T-helper 1 cell treated with Interleukin-12 subunit alpha and Interleukin-12 subunit beta and Interleukin-4 antibody, amounts not matched to agents 30 μg/mL and 1 μg/mL, for 36 hours (primary cell): ENCODE measurements around the gene MAGOH.

Source experiments
- H3K27ac Mint-ChIP-seq: one replicate; pipeline ENCODE4 v1.8.0; 2021; ENCODE audit warnings: mild to moderate bottlenecking, mixed read lengths
- H3K27me3 Mint-ChIP-seq: one replicate; pipeline ENCODE4 v1.8.0; 2021; ENCODE audit warnings: low read depth, mixed read lengths
- H3K36me3 Mint-ChIP-seq: one replicate; pipeline ENCODE4 v1.8.0; 2021; ENCODE audit warnings: low read depth, mixed read lengths
- H3K4me1 Mint-ChIP-seq: one replicate; pipeline ENCODE4 v1.8.0; 2021; ENCODE audit warnings: low read depth, mixed read lengths
- H3K4me3 Mint-ChIP-seq: one replicate; pipeline ENCODE4 v1.8.0; 2021; ENCODE audit warnings: mild to moderate bottlenecking, moderate library complexity, mixed read lengths
- H3K9me3 Mint-ChIP-seq: one replicate; pipeline ENCODE4 v1.8.0; 2021; ENCODE audit warnings: mixed read lengths

MAGOH gene

DNA sequence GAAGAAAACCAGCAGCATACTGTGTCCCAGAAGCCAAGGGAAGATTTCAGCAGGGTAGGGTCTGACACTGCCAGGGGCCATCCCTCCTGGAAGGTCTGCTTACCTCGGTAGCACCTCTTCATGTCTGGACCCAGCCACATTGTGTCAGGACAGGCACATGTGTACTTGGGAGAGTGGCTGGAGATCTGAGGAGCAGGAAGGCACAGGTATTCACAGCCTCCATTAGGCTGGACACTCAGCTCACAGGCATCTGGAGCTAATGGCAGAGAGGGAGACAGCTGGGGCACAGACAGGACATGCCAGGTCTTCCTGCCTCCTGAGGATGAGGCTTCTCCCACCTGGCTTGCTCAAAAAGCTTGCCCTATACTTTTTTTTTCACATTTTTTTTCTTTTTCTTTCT, 19.9 kb upstream of the MAGOH start:
- no peaks in the 10 kb centered on the region for H3K9me3 Mint-ChIP-seq
- no peak overlapping the region for H3K4me3 Mint-ChIP-seq
- H3K36me3 Mint-ChIP-seq = peaks cover 52% of the 10 kb centered on the region
- H3K27me3 Mint-ChIP-seq = no peaks in the 10 kb centered on the region
- H3K4me1 Mint-ChIP-seq = no peaks in the 10 kb centered on the region
- H3K27ac Mint-ChIP-seq = no peak overlapping the region

DNA sequence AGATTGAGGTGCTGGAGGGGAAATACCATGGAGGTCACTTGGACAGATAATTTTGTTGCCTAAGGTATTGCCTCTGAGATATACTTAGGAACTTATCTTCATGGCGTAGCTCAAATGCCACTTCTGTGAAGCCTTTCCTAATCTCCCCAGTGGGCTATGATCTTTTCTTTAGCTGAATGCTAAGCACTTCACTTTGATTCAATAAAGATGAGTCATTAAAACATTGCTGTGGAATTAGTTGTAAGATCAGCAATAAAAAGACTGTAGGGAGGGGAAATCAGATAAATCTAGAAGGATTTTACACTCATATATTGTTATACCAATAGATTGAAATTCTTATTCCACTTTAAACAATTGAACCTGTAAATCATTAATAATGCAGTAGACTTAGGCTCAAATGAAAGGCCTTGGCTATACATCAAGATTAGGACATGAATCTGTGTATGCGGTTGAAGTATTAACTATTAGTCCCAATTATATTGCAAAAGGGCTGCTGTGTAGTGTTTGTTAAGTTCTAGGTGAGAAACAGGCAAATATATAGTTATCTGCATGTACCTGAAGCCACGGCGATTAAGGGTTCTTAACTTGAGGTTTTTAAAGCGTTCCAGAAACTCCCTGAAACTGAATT, 19.2 kb upstream of the MAGOH start:
- no peaks in the 10 kb centered on the region for H3K4me1 Mint-ChIP-seq
- H3K36me3 Mint-ChIP-seq = peaks cover 52% of the 10 kb centered on the region
- no peaks in the 10 kb centered on the region for H3K9me3 Mint-ChIP-seq
- H3K27me3 Mint-ChIP-seq = no peaks in the 10 kb centered on the region
- no peak overlapping the region for H3K4me3 Mint-ChIP-seq
- H3K27ac Mint-ChIP-seq = no peak overlapping the region

DNA sequence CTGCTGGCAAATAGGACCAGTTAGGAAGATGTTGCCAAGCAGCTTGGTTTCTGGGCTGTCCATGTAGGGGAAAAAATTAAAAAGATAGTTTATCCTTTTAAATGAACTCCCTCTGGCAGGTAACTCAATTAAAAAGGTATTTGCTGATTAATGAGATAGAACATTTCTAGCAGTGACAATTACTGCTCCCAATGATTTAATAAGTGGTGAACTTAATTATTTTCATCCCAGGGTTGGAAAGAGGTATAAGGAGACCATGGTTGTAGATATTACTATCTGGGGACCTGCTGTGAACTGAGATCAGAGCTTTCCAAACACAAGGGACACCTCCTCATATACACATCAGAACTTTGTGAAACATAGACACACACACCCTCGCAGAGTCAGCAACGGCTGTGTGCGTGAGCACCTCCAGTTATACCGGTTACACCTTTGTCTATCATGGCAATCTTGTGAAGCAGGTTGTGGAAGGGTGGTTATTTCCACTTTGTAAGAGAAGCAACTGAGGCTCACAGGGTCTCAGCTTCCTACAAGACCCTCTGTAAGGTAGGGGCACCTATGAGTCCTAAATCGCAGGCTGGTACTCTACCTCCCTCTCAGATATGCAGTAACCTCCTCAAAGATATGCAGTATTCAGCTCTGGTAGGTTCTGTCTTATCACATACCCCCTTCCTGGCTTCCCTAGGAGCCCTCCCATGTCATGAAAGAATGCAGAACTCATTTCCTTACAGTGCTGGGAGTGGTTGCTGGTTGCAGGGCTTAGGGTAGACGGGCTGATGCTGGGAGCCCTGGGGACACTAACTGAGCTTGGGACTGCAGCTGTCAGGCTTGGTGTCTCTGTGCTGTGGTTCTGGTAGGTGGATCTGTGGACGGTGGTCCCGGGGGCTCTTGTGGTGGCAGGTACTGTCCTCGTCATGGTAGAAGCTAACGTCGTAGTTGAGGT, 18.5 kb upstream of the MAGOH start:
- Mint-ChIP-seq H3K4me3 (no peak overlapping the region), H3K9me3 (no peaks in the 10 kb centered on the region), H3K4me1 (no peaks in the 10 kb centered on the region), H3K27ac (no peak overlapping the region), H3K36me3 (peaks cover 52% of the 10 kb centered on the region), H3K27me3 (no peaks in the 10 kb centered on the region)

DNA sequence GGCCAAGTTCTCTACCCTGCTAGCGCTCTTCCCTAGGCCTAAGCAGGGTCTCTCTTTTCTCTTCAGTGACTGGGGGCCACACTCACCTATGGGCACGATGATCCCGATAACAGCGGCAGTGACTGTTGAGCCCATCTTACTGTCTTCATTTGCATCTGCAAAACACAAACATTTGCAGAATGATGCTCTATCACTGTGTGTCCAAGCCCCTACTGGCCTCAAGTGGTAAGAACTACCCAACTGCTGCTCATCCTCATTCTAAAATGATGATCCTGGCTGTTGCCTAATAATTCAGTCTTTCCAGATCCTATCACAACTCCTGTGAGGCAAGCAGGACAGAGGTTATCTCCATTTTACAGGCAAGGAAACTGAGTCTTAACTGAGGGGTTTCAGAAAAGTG, 16.7 kb upstream of the MAGOH start:
- no peaks in the 10 kb centered on the region for H3K27me3 Mint-ChIP-seq
- peaks cover 55% of the 10 kb centered on the region for H3K36me3 Mint-ChIP-seq
- no peaks in the 10 kb centered on the region for H3K4me1 Mint-ChIP-seq
- no peaks in the 10 kb centered on the region for H3K9me3 Mint-ChIP-seq
- no peak overlapping the region for H3K27ac Mint-ChIP-seq
- H3K4me3 Mint-ChIP-seq = no peak overlapping the region

DNA sequence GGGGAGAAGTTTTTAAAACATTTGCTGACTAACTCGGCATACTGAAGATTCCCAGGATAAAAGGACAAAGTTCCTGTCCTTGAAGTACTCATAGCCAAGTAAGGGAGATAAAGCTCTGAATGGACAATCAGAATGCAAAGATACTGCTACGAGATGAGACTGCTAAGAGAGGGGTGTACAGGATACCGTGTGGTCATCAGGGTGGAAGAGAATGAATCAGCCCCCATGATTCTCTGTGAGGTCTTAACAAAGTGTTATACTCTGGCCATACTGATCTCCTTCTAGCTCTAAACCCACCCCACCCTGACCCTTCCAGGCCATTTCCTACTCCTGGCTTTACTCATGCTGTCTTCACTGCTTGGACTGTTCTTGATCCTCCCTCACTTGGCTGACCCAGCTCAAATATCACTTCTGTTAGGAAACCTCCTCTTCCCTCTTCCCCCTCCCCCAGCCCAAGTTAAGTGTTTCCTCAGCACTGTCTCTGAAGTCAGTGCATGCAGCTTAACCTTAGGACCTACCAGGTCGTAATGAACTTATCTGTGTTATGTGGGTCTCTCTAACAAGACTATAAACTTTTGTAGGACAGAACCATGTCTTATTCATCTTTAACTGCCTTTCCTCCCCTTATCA, 15.8 kb upstream of the MAGOH start:
- H3K27ac Mint-ChIP-seq = no peak overlapping the region
- H3K4me3 Mint-ChIP-seq = no peak overlapping the region
- H3K4me1 Mint-ChIP-seq = no peaks in the 10 kb centered on the region
- no peaks in the 10 kb centered on the region for H3K9me3 Mint-ChIP-seq
- H3K36me3 Mint-ChIP-seq = peaks cover 58% of the 10 kb centered on the region
- H3K27me3 Mint-ChIP-seq = no peaks in the 10 kb centered on the region

DNA sequence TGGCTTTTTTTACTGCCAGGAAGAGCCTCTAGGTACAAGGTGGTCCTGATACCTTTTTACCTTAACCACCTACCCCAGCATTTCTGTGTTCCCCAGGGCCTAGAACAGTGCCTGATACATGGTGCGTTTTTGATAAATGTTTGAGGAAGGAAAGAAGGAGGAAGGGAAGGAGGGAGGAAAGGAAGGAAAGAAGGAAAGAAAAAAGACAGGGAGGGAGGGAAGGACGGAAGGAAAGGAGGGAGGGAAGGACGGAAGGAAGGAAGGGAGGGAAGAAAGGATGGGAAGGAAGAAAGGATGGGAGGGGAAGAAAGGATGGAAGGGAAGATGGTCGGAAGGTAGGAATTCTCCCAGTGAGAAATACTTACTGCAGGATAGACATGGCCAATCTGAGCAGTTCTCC, 12.0 kb upstream of the MAGOH start:
- Mint-ChIP-seq H3K4me1 (no peaks in the 10 kb centered on the region), H3K9me3 (no peaks in the 10 kb centered on the region), H3K27ac (no peak overlapping the region), H3K27me3 (no peaks in the 10 kb centered on the region), H3K4me3 (no peak overlapping the region), H3K36me3 (peaks cover 57% of the 10 kb centered on the region)

DNA sequence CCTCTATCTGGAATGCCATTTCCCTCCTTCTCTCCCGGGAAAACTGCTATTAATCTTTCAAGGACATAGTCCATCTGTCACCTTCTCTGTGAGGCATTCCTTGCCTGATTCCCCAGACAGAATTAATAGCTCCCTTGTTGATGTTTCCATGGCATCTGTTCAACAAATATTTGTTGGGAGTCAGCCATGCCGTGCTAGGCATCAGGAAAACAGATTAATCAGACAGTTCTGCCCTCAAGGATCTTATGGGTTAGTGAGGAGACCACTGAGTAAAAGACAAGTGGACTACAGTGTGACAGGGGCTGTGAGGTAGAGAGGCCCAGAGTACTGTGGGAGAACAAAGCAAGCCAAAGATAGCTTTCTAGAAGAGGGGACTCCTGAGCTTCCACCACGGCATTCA, 11.4 kb upstream of the MAGOH start:
- H3K4me3 Mint-ChIP-seq = no peak overlapping the region
- H3K36me3 Mint-ChIP-seq = peaks cover 57% of the 10 kb centered on the region
- H3K27me3 Mint-ChIP-seq = no peaks in the 10 kb centered on the region
- no peaks in the 10 kb centered on the region for H3K4me1 Mint-ChIP-seq
- no peaks in the 10 kb centered on the region for H3K9me3 Mint-ChIP-seq
- no peak overlapping the region for H3K27ac Mint-ChIP-seq

DNA sequence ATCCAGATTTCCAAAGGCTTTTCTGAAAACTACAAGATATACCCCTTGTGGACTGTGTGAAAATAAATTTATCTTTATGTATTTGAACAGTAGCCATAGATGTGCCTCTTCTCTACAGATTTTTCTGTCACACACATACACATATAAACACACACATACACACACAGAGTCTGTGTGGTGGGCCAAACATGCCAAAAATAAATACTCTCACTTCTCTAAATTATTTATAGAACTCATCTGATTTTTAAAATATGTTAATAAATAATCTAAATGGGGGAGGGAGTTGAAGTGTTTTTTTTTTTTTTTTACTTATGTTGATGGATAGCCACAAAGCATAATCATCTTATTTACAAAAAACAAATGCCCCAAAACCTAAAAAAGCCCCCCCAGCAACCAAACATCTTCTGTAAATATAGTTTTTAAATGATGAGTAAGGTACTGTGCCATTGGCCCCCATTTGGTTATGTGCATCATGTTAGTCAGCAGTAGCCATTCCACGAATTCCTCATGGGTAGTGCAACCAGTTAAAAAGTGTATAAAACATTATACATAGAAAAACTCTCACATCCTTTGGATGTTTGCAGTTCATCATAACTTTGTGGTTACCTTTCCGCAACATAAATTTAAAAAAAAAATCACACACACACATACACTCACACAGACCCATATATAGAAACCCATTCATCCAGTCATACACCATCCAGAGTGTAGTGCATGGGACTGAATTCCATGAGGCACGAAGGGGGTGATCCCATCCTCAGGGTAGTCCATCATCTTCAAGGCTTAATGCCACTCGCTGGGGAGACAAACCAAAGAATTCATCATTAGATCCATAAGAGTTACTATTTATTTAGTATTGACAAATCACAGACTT, 8.2 kb upstream of the MAGOH start:
- Mint-ChIP-seq H3K4me3 (no peak overlapping the region), H3K27ac (no peak overlapping the region), H3K4me1 (no peaks in the 10 kb centered on the region), H3K36me3 (peaks cover 56% of the 10 kb centered on the region), H3K9me3 (no peaks in the 10 kb centered on the region), H3K27me3 (no peaks in the 10 kb centered on the region)

DNA sequence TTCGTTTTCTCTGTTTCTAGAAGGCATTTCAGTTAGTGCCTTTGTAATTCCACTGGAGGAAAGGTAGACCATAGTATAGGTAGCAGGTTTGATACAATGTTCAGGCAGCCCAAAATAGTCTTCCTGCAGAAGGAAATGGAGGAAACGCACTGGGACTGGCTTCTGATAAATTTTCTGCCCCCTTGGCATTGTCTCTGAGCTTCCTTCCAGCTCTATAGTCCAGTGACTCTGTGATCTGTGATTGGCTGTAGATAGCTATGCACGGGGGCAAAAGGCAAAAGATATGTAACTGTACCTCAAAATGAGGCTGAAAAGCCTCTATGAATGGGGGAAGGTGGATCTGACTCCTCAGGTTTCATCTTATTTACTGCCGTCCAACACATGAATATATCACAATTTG, 5.8 kb upstream of the MAGOH start:
- Mint-ChIP-seq H3K4me3 (no peak overlapping the region), H3K27me3 (no peaks in the 10 kb centered on the region), H3K4me1 (peaks cover 2% of the 10 kb centered on the region), H3K9me3 (no peaks in the 10 kb centered on the region), H3K36me3 (peaks cover 37% of the 10 kb centered on the region), H3K27ac (no peak overlapping the region)

DNA sequence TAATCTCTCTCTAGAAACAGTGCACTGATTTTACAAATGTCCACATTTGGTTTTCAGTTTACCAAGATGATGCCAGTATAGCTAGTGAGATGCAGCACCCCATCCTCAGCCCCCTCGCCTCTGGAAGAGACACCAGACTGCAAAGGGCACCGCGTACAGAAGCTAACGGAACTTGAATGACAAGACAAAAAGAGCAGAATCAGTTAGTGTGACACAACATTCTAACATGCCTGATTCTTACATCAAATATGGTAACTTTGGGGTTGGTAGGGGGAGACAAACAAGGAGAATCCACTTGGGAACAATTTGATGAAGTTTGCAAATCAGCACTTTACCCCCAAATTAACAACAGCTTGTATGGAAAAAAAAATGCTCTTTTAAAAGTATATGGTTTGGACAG, 4.1 kb upstream of the MAGOH start:
- Mint-ChIP-seq H3K36me3 (peaks cover 32% of the 10 kb centered on the region), H3K4me3 (no peak overlapping the region), H3K27ac (no peak overlapping the region), H3K9me3 (no peaks in the 10 kb centered on the region), H3K4me1 (peaks cover 15% of the 10 kb centered on the region), H3K27me3 (no peaks in the 10 kb centered on the region)

DNA sequence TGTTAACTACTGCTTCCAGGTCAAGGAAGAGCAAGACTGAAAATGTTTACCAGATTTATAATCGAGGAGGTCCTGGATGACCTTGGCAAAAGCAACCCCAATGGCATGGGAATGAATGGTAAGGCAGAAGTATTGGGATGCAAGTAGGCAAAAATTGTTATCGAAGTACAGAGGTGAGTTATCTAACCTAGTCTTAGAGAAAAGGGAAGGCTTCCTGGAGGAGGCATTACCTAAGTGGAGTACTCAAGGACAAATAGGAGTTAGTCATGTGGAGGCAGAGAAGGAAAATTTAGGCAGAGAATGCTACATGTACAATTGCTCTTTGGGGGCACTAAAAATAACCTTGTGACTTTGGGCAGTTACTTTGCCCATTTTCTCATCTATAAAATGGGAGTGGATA, 3.5 kb upstream of the MAGOH start:
- Mint-ChIP-seq H3K36me3 (peaks cover 32% of the 10 kb centered on the region), H3K4me1 (peaks cover 15% of the 10 kb centered on the region), H3K27me3 (no peaks in the 10 kb centered on the region), H3K27ac (no peak overlapping the region), H3K4me3 (no peak overlapping the region), H3K9me3 (no peaks in the 10 kb centered on the region)

DNA sequence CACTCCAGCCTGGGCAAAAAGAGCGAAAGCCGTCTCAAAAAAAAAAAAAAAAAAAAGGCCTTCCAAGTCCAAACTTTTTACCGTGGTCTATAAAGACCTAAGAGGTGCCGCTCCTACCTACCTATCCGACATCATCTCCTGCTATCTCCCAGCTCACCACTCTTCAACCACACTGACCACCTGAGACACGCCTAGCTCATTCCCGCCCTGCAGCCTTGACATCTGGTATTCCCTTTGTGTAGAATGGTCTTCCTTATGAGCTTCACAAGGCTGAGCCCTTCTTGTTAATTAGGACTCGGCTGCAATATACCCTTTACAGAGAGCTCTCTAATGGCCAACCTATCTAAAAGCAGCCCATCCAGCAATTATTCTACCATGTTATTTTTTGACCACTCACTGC, 680 bp downstream of the MAGOH start:
- peaks cover 24% of the 10 kb centered on the region for H3K4me1 Mint-ChIP-seq
- H3K9me3 Mint-ChIP-seq = no peaks in the 10 kb centered on the region
- peak overlapping the region; percentile 94 for H3K27ac Mint-ChIP-seq
- H3K27me3 Mint-ChIP-seq = no peaks in the 10 kb centered on the region
- H3K4me3 Mint-ChIP-seq = peak overlapping the region; percentile 96
- H3K36me3 Mint-ChIP-seq = peaks cover 23% of the 10 kb centered on the region

DNA sequence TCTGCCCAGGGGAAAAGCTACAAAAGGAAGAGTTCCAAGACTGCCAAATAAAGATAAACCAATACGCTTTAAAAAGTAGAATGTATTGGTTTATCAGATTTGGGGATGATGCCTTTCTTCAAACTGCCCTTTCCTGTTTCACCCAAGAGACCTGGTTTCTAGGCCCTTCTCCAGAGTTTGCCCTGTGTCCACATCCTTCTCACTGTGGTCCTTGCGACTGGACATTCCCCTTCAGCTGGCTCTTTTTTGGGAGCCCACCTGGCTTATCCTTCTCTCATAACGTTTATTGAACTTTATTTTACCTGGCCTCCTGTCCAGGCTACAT, 17.4 kb downstream of the MAGOH start:
- Mint-ChIP-seq H3K4me3 (peak overlapping the region; percentile 90), H3K9me3 (no peaks in the 10 kb centered on the region), H3K4me1 (peaks cover 24% of the 10 kb centered on the region), H3K27ac (peak overlapping the region; percentile 96), H3K36me3 (peaks cover 7% of the 10 kb centered on the region), H3K27me3 (no peaks in the 10 kb centered on the region)

DNA sequence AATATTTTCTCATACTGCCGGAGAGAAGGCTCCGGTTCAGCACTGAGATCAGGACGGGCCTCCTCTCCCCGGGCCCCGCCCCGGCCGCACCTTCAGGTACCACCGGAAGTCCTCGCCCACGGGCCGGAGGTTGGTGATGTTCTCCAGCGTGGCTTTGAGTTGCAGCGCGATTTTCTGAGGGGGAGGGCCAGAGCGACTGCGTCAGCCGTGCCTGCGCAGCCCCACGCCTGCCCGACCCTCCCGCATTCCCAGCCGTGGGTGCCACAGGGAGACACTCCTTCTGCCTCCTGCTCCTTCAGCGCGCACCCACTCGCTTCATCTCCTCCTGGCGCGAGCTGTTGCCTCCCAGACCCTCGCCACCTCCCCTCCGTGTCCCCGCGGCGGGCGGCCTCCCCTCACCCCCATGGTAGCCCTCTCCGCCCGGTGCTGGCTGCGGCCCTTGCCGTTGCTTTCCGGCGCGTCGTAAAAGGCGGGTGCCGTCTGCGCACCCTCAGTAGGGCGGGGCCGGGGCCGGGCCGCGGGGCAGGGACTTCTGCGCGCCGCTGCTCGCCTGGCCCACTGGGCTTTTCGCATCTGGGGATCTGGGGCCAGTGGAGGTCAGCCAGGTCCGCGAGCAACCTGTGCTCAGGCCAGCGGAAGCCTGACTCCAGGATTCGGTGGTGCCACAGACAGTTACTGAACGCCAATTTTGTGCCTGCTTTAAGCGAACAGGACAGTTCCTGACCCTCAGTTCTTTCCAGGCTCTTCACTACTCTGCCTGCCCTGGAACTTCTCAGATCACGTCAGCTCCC, 18.0 kb downstream of the MAGOH start, which contains the start of gene CZIB:
Gene CZIB (minus strand): TSS at position 464 of the 791 bp plus-strand sequence. CDS start 59 bp downstream, at position 405.
- Mint-ChIP-seq H3K27ac (peak within 1 kb of the TSS; percentile 96), H3K9me3 (no peaks in the 10 kb centered on the region), H3K4me1 (peaks cover 24% of the 10 kb centered on the region), H3K27me3 (no peaks in the 10 kb centered on the region), H3K36me3 (peaks cover 7% of the 10 kb centered on the region), H3K4me3 (peak within 1 kb of the TSS; percentile 90)
